ENCODE measurements around the gene PDGFA. TPM values are rescaled to one million over a fixed set of nuclear protein-coding genes. Genes with fewer than 3 reads are reported as not detected.

PDGFA gene
- 10.0 and 17.4 TPM in 2 replicates for polyA plus RNA-seq (2011; rRNA removed)
- 55.6 and 66.4 TPM in 2 replicates for polyA minus RNA-seq (2011; rRNA and poly(A)+ RNA removed)

DNA sequence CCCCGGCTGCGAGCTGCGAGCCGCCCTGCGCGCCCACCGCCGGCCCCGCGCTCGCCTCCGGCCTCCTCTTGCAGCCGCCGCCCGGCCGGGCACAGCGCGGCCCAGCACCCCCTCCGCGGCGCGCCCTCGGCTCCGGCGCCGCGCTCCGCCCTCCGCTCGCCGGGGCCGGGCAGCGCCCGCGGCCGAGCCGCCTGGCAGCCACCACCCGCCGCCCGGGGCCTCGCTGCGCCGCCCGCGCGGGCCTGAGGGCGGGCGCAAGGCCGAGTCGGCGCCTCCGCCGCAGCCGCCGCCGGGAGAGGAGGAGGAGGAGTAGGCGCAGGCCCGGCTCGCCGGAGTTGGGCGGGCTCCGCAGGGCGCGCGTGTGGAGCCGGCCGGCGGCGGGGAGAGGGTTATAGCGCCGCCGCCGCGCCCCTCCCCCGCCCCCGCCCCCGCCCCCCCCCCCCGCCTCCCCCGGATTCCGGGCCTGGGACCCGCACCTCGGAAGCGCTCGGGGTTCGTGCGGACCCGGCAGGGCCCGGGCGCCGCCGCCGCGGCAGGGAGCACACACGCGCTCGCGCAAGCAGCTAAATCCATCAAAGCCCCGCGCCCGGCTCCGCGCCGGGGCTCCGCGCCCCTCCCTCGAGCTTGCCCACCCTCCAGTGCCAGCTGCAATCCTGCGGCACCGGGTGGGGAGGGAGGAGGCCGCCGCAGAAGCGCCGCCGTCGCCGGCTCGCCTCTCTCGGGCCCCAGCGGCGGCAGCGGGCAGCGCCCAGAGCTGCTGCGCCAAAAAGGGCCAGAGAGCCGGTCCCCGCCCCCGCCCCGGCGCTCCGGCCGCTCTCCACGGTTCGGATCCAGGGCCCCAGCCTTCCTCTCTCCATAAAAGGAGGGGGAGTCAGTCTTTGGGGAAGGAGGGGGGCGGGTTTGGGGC is at the start of gene PDGFA:
TSS of gene PDGFA (minus strand) at position 363 of the 907 bp plus-strand sequence. CDS start 845 bp downstream, outside the sequence.
- no peak for TF ChIP-seq CTCF (IDR thresholded peaks at IDR 0.05; ENCODE audit: insufficient read depth, low read depth, low read length)
- CTCF ChIA-PET: interaction anchor here (0.7 to 2.0 kb wide), 5 partner anchors 13 to 217 kb away, joined by 3 to 5 read pairs (median 3); no protein-coding TSS in a partner anchor
- POLR2A ChIA-PET: interaction anchor here (0.6 kb wide), 1 partner anchor 18 kb away, joined by 4 read pairs; no protein-coding TSS in a partner anchor
- peaks cover 15% of the 10 kb centered on the region for H3K27me3 ChIP-seq (ENCODE audit: control insufficient read depth, insufficient read depth, low read length)
- peak within 1 kb of the TSS; percentile 76 for H3K4me3 ChIP-seq (ENCODE audit: low read depth, low read length)
- H3K36me3 ChIP-seq (ENCODE audit: control insufficient read depth, insufficient read depth, low read length): no peaks in the 10 kb centered on the region
- no peak for DNase-seq (ENCODE audit: low read depth)

DNA sequence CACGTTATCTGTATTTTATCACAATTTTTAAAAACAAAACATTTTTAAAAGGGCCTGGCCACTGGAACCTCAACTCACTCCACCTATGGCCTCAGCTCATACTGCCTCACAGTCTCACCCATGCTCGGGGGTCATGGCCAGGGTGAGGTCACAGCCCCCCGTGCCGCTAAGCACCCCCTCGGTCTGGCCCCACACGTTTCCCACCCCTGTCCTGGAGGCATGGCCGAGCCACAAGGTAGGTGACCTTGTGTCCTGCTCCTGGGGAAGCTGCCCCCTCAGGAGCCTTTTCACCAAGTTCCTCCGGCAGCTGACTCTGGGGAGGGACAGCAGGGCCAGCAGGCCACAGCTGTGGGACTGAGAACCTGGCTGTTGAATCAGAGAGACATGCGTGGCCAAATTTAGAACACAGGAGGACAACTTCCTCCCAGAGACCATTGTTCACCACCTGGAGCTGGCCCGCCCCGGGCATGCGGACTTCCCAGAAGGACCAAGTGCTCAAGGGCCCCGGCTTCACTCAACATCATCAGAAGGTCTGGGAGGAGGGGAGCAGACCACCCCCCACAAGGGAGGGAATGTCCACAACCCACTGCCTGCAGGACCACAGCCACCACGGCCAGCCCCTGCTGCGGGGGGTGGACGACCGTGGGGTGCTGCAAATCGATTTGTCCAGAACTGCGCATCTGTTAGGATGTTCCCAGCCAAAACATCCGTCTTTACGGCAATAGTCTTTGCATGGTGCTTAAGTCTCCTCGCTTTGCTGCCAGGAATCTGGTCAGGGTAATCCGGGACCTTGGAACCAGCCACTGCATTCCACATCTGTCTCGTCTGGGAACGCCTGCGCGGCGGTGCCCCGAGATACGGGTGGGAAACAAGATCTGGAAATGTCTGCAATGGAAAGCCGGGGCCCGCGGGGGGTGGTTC is 48.6 kb upstream of the PDGFA start:
- peak; percentile 9 for DNase-seq (ENCODE audit: low read depth)
- no peaks in the 10 kb centered on the region for H3K36me3 ChIP-seq (ENCODE audit: control insufficient read depth, insufficient read depth, low read length)
- ChIA-PET CTCF (interaction anchor here (0.6 kb wide), 1 partner anchor 23 kb away, joined by 3 read pairs; no protein-coding TSS in a partner anchor), POLR2A (no interaction called here)
- no peaks in the 10 kb centered on the region for H3K27me3 ChIP-seq (ENCODE audit: control insufficient read depth, insufficient read depth, low read length)
- TF ChIP-seq CTCF (IDR thresholded peaks at IDR 0.05; ENCODE audit: insufficient read depth, low read depth, low read length): no peak
- no peak overlapping the region for H3K4me3 ChIP-seq (ENCODE audit: low read depth, low read length)

- no peaks in the 10 kb centered on the region for H3K36me3 ChIP-seq (ENCODE audit: control insufficient read depth, insufficient read depth, low read length)
- H3K4me3 ChIP-seq (ENCODE audit: low read depth, low read length): no peak overlapping the region
- DNase-seq (ENCODE audit: low read depth): no peak
- ChIA-PET CTCF (no interaction called here), POLR2A (no interaction called here)
- no peak for TF ChIP-seq CTCF (IDR thresholded peaks at IDR 0.05; ENCODE audit: insufficient read depth, low read depth, low read length)
- no peaks in the 10 kb centered on the region for H3K27me3 ChIP-seq (ENCODE audit: control insufficient read depth, insufficient read depth, low read length)
Measured at GRCh38 chr7:567305-567883, 47.7 kb upstream of the PDGFA start.

GRCh38 chr7:566100-566499 is 46.5 kb upstream of the PDGFA start:
- no peak for DNase-seq (ENCODE audit: low read depth)
- ChIA-PET POLR2A (no interaction called here), CTCF (interaction anchor here (0.6 kb wide), 1 partner anchor 24 kb away, joined by 3 read pairs; no protein-coding TSS in a partner anchor)
- TF ChIP-seq CTCF (IDR thresholded peaks at IDR 0.05; ENCODE audit: insufficient read depth, low read depth, low read length): no peak
- Histone ChIP-seq H3K27me3 (ENCODE audit: control insufficient read depth, insufficient read depth, low read length) (no peaks in the 10 kb centered on the region), H3K4me3 (ENCODE audit: low read depth, low read length) (no peak overlapping the region), H3K36me3 (ENCODE audit: control insufficient read depth, insufficient read depth, low read length) (no peaks in the 10 kb centered on the region)

All from BJ (cell line).